ENCODE results near the gene ITGB4. TPM values are rescaled to one million over a fixed set of nuclear protein-coding genes. Genes with fewer than 3 reads are reported as not detected.

ITGB4 gene
- total RNA-seq, 4 donors from 2014 or later = 36.5 to 57.4 (median 46.6) TPM

GRCh38 chr17:75684924-75685323, 36.3 kb upstream of the ITGB4 start:
- intact Hi-C loops (cut with DNase I) = no loop called here
- Histone ChIP-seq H3K9me3 (no peaks in the 10 kb centered on the region), H3K36me3 (peaks cover 0 to 33% (median 14%) of the 10 kb centered on the region in 4 donors), H3K27ac (replicated peaks in 1 of 4) (peak overlapping the region; percentile 25 to 78 (median 54)), H3K4me1 (peaks cover 69 to 84% (median 74%) of the 10 kb centered on the region in 4 donors), H3K4me3 (no peak overlapping the region), H3K27me3 (no peaks in the 10 kb centered on the region)
- 69% methylated on average over 7 of the region's 7 CpGs for WGBS
- DNase-seq (ENCODE audit: extremely low spot score) = no peak
- TF ChIP-seq POLR2A (IDR thresholded peaks at IDR 0.05; ENCODE audit: low read depth) (no peak), POLR2AphosphoS5 (IDR thresholded peaks at IDR 0.05) (no peak), EP300 (IDR thresholded peaks at IDR 0.05) (no peak), CTCF (IDR thresholded peaks at IDR 0.05) (no peak)

GRCh38 chr17:75685499-75685898, 35.8 kb upstream of the ITGB4 start:
- Histone ChIP-seq H3K4me3 (no peak overlapping the region), H3K27me3 (no peaks in the 10 kb centered on the region), H3K36me3 (peaks cover 0 to 29% (median 8%) of the 10 kb centered on the region in 4 donors), H3K4me1 (peaks cover 65 to 82% (median 74%) of the 10 kb centered on the region in 4 donors), H3K27ac (replicated peaks in 1 of 4) (peak overlapping the region; percentile 25 to 78 (median 54)), H3K9me3 (no peaks in the 10 kb centered on the region)
- intact Hi-C loops (cut with DNase I) = no loop called here
- TF ChIP-seq EP300 (IDR thresholded peaks at IDR 0.05) (no peak), POLR2AphosphoS5 (IDR thresholded peaks at IDR 0.05) (no peak), POLR2A (IDR thresholded peaks at IDR 0.05; ENCODE audit: low read depth) (no peak), CTCF (IDR thresholded peaks at IDR 0.05) (no peak)
- DNase-seq (ENCODE audit: extremely low spot score) = no peak
- 74% methylated on average over 3 of the region's 3 CpGs for WGBS

GRCh38 chr17:75688209-75688825, 32.9 kb upstream of the ITGB4 start:
- Histone ChIP-seq H3K36me3 (peaks cover 0 to 38% (median 14%) of the 10 kb centered on the region in 4 donors), H3K4me3 (no peak overlapping the region), H3K27me3 (no peaks in the 10 kb centered on the region), H3K9me3 (no peaks in the 10 kb centered on the region), H3K27ac (replicated peaks in 1 of 4) (peak overlapping the region; percentile 56 to 78 (median 65)), H3K4me1 (peaks cover 78 to 92% (median 91%) of the 10 kb centered on the region in 4 donors)
- DNase-seq (ENCODE audit: extremely low spot score) = no peak
- intact Hi-C loops (cut with DNase I) = no loop called here
- WGBS = 65% methylated on average over 11 of the region's 11 CpGs
- TF ChIP-seq POLR2AphosphoS5 (IDR thresholded peaks at IDR 0.05) (peak in 1 of 2 donors; percentile 33), CTCF (IDR thresholded peaks at IDR 0.05) (no peak)

GRCh38 chr17:75689441-75689873, 31.8 kb upstream of the ITGB4 start:
- WGBS = 79% methylated on average over 6 of the region's 6 CpGs
- H3K4me1 ChIP-seq = peaks cover 77 to 100% (median 95%) of the 10 kb centered on the region in 4 donors
- no peaks in the 10 kb centered on the region for H3K27me3 ChIP-seq
- H3K27ac ChIP-seq (replicated peaks in 1 of 4) = peak overlapping the region; percentile 19 to 78 (median 61)
- no peak for DNase-seq (ENCODE audit: extremely low spot score)
- TF ChIP-seq CTCF (IDR thresholded peaks at IDR 0.05) (no peak), POLR2AphosphoS5 (IDR thresholded peaks at IDR 0.05) (no peak), EP300 (IDR thresholded peaks at IDR 0.05) (no peak), POLR2A (IDR thresholded peaks at IDR 0.05; ENCODE audit: low read depth) (no peak)
- intact Hi-C loops (cut with DNase I) = no loop called here
- H3K9me3 ChIP-seq = no peaks in the 10 kb centered on the region
- H3K36me3 ChIP-seq = peaks cover 0 to 50% (median 19%) of the 10 kb centered on the region in 4 donors
- no peak overlapping the region for H3K4me3 ChIP-seq

Measured in esophagus muscularis mucosa (tissue), 4 donors.